ENCODE measurements around the gene CYP1B1.

DNA sequence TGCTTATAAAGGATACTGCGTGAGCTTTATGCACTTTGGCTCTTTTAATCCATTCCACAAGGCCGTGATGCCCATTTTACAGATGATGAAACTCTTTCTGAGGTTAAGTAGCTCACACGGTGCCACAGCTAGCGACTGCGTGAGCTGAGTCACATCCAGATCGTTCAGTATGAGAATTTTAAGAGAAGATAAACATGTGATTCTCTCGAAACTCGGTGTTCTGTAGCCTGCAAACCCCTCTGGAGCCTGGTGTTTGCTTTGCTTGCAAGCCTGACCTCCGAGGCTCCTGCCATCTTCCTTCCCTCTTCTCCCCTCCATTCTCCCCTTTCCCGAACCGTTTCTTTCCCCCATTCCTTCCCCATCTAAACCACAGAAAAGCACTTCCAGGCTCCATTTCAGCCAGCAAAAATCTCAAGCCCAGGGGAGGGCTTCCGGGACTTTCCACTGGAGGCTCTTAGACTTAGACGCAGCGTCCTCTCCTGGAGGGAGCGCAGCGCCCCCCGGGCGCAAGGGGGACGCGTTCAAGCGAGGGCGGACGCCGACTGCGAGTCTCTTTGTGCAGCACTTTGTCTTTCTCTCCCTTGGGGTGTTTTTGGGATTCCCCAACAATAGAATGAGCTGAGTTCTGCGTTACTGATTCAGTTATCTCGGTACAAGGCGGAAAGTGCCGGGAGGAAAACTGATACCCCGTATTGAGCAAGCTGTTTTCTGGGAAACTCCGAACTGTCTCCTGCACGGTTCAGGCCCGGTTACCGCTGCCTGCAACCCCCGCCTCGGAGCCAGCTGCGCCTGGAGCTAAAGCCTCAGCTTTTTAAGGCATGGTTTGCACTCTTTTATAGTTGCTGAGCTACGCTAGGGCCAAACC is 38.0 kb downstream of the CYP1B1 start:
- TF ChIP-seq, protein P1, sequence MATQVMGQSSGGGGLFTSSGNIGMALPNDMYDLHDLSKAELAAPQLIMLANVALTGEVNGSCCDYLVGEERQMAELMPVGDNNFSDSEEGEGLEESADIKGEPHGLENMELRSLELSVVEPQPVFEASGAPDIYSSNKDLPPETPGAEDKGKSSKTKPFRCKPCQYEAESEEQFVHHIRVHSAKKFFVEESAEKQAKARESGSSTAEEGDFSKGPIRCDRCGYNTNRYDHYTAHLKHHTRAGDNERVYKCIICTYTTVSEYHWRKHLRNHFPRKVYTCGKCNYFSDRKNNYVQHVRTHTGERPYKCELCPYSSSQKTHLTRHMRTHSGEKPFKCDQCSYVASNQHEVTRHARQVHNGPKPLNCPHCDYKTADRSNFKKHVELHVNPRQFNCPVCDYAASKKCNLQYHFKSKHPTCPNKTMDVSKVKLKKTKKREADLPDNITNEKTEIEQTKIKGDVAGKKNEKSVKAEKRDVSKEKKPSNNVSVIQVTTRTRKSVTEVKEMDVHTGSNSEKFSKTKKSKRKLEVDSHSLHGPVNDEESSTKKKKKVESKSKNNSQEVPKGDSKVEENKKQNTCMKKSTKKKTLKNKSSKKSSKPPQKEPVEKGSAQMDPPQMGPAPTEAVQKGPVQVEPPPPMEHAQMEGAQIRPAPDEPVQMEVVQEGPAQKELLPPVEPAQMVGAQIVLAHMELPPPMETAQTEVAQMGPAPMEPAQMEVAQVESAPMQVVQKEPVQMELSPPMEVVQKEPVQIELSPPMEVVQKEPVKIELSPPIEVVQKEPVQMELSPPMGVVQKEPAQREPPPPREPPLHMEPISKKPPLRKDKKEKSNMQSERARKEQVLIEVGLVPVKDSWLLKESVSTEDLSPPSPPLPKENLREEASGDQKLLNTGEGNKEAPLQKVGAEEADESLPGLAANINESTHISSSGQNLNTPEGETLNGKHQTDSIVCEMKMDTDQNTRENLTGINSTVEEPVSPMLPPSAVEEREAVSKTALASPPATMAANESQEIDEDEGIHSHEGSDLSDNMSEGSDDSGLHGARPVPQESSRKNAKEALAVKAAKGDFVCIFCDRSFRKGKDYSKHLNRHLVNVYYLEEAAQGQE (IDR thresholded peaks at IDR 0.05; ENCODE audit: low read depth) = no peak
- TF ChIP-seq, protein P2, sequence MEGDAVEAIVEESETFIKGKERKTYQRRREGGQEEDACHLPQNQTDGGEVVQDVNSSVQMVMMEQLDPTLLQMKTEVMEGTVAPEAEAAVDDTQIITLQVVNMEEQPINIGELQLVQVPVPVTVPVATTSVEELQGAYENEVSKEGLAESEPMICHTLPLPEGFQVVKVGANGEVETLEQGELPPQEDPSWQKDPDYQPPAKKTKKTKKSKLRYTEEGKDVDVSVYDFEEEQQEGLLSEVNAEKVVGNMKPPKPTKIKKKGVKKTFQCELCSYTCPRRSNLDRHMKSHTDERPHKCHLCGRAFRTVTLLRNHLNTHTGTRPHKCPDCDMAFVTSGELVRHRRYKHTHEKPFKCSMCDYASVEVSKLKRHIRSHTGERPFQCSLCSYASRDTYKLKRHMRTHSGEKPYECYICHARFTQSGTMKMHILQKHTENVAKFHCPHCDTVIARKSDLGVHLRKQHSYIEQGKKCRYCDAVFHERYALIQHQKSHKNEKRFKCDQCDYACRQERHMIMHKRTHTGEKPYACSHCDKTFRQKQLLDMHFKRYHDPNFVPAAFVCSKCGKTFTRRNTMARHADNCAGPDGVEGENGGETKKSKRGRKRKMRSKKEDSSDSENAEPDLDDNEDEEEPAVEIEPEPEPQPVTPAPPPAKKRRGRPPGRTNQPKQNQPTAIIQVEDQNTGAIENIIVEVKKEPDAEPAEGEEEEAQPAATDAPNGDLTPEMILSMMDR (IDR thresholded peaks at IDR 0.05 in 2 of 3, conservative IDR thresholded peaks at IDR 0.05 in 1 of 3; ENCODE audit: borderline replicate concordance in 1 of 3, insufficient read depth in 1 of 3, low read depth in 2 of 3, low read length in 2 of 3) = no peak
- no peak for TF ChIP-seq POLR2A (IDR thresholded peaks at IDR 0.05; ENCODE audit: borderline replicate concordance, extremely low read depth, insufficient read depth, insufficient read length)
- TF ChIP-seq, protein P3, sequence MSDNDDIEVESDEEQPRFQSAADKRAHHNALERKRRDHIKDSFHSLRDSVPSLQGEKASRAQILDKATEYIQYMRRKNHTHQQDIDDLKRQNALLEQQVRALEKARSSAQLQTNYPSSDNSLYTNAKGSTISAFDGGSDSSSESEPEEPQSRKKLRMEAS (IDR thresholded peaks at IDR 0.05) = no peak
- TF ChIP-seq EZH2phosphoT487 (IDR thresholded peaks at IDR 0.05; ENCODE audit: borderline replicate concordance) = no peak
- TF ChIP-seq POLR2AphosphoS5 (IDR thresholded peaks at IDR 0.05; ENCODE audit: low read depth, low read length) = no peak
- TF ChIP-seq EZH2 (IDR thresholded peaks at IDR 0.05) = no peak
- no peak for TF ChIP-seq RAD21 (IDR thresholded peaks at IDR 0.05; ENCODE audit: low read depth)
- TF ChIP-seq ZNF274 (IDR thresholded peaks at IDR 0.05; ENCODE audit: low read depth, low read length) = no peak
